Measurements from ENCODE around the gene TMC6. TPM values are rescaled to one million over a fixed set of nuclear protein-coding genes. Genes with fewer than 3 reads are reported as not detected.
A peak's percentile ranks its signal among the peaks of the same experiment; 100 is the strongest.

Gene TMC6
- total and polyA plus RNA-seq, 8 donors = 31.4 to 152 (median 42.8) TPM

- ATAC-seq (no peak), DNase-seq (peak in 1 of 4 donors; percentile 74)
- intact Hi-C loops (cut with DNase I) = no loop called here
- H3K36me3 ChIP-seq = peaks cover 0 to 55% of the 10 kb centered on the region in 2 donors
- H3K9me3 ChIP-seq = no peaks in the 10 kb centered on the region
- peak overlapping the region in 1 of 2 donors; percentile 94 for H3K4me3 ChIP-seq
- H3K27me3 ChIP-seq = peaks cover 0 to 2% of the 10 kb centered on the region in 2 donors
- no peak for TF ChIP-seq CTCF (IDR thresholded peaks at IDR 0.05)
- H3K27ac ChIP-seq = peak overlapping the region; percentile 90 to 93
- H3K4me1 ChIP-seq = peaks cover 27 to 88% of the 10 kb centered on the region in 2 donors
These were observed 2.3 kb downstream of the TMC6 start for GRCh38 chr17:78125976-78126894.

- peaks cover 27 to 86% of the 10 kb centered on the region in 2 donors for H3K4me1 ChIP-seq
- DNase-seq (peak in 1 of 4 donors; percentile 78), ATAC-seq (no peak)
- no peaks in the 10 kb centered on the region for H3K9me3 ChIP-seq
- no peak for TF ChIP-seq CTCF (IDR thresholded peaks at IDR 0.05)
- intact Hi-C loops (cut with DNase I) = no loop called here
- peaks cover 0 to 64% of the 10 kb centered on the region in 2 donors for H3K36me3 ChIP-seq
- no peak overlapping the region for H3K4me3 ChIP-seq
- H3K27me3 ChIP-seq = no peaks in the 10 kb centered on the region
- peak overlapping the region in 1 of 2 donors; percentile 93 for H3K27ac ChIP-seq
These were observed 3.2 kb downstream of the TMC6 start for GRCh38 chr17:78125138-78125913.

- Histone ChIP-seq H3K27ac (peak overlapping the region; percentile 8 to 93), H3K4me3 (no peak overlapping the region), H3K27me3 (no peaks in the 10 kb centered on the region), H3K36me3 (peaks cover 0 to 69% of the 10 kb centered on the region in 2 donors), H3K4me1 (peaks cover 24 to 80% of the 10 kb centered on the region in 2 donors), H3K9me3 (no peaks in the 10 kb centered on the region)
- DNase-seq (no peak), ATAC-seq (no peak)
- intact Hi-C loops (cut with DNase I) = no loop called here
- TF ChIP-seq CTCF (IDR thresholded peaks at IDR 0.05) = no peak
These were observed 3.8 kb downstream of the TMC6 start for GRCh38 chr17:78124836-78125137.

DNA sequence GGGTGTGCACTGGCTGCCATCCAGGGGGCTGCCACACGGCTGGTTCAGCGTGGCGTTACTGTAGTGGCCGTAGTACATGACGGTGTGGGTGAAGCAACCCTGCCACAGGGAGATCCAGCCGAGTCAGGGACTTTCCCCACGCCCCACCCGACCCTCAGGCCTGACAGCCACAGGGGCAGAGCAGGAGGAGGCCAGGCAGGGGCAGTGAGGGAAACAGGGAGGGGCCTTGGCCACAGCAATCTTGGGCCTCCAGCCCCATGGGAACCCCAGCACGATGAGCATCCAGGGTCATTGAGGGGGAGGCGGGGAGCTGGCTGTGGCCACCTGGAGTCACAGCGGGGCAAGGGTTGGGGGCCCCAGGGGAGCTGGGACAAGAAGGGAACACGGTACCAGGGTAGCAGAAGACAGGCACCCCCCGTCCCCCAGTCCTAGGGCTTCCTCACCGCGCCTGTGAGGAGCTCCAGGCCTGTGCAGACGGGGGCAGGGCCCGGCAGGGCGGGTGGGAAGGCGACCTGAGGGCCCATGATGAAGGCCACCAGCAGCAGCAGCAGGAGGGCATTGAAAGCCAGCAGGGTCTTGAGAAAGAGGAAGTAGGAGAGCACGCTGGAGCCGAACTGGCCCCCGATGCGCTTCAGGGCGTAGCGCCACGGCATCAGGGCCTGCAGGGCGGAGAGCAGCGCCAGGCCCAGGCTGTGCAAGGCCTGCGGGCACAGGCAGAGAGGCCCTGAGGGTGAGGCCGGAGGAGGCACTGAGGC is 4.3 kb downstream of the TMC6 start:
- Histone ChIP-seq H3K4me1 (peaks cover 19 to 75% of the 10 kb centered on the region in 2 donors), H3K4me3 (no peak overlapping the region), H3K36me3 (peaks cover 0 to 74% of the 10 kb centered on the region in 2 donors), H3K27ac (peak overlapping the region; percentile 8 to 93), H3K9me3 (no peaks in the 10 kb centered on the region), H3K27me3 (no peaks in the 10 kb centered on the region)
- no peak for ATAC-seq
- peak in 1 of 4 donors; percentile 87 for DNase-seq
- intact Hi-C loops (cut with DNase I) = no loop called here
- no peak for TF ChIP-seq CTCF (IDR thresholded peaks at IDR 0.05)

Data from left lung (tissue), 10 donors.